K562 (cell line): Measurements from ENCODE around the gene CETN2.

ENCODE experiments used
- ARID2 ChIP-seq: fragments of 450-650 bp; IDR thresholded peaks from 2 replicates; pipeline ENCODE4 v1.6.1; 2017; ENCODE audit warnings: antibody characterized with exemption, mild to moderate bottlenecking
- GABPA ChIP-seq: fragments of 200-800 bp; sonication (Bioruptor generic); conservative IDR thresholded peaks from 2 replicates; pipeline ENCODE4 v1.6.1; 2016; ENCODE audit warnings: low read depth, missing genetic modification characterization, missing compliant biosample characterization
- KLF16 ChIP-seq: IDR thresholded peaks from 2 replicates; pipeline ENCODE4 v1.6.1; 2016; ENCODE audit warnings: antibody characterized with exemption
- POLR2A ChIP-seq: fragments of 450-650 bp; conservative IDR thresholded peaks from 2 replicates; pipeline ENCODE4 v1.6.1; 2016
- ZBED1 ChIP-seq: IDR thresholded peaks from 2 replicates; pipeline ENCODE4 v1.6.1; 2014
- TF ChIP-seq, protein P1 (sequence below), 3 experiments: IDR thresholded peaks in 2 of 3; conservative IDR thresholded peaks in 1 of 3; 2 replicates each; pipeline ENCODE4 v1.5.1; 2011 to 2012; ENCODE audit warnings: low read length in 3 of 3, mild to moderate bottlenecking in 3 of 3, control low read depth in 2 of 3, improper control_type of control experiment in 1 of 3, inconsistent platforms in 1 of 3, low read depth in 1 of 3, mixed read lengths in 1 of 3, moderate library complexity in 1 of 3; ENCODE audit not compliant: insufficient read depth in 2 of 3
- TF ChIP-seq, protein P2 (sequence below): sonication (generic); formaldehyde crosslinking; IDR thresholded peaks from 2 replicates; pipeline ENCODE4 v1.9.0; 2022; ENCODE audit warnings: mild to moderate bottlenecking, missing genetic modification reagents
- TF ChIP-seq, protein P3 (sequence below): sonication (generic); formaldehyde crosslinking; IDR thresholded peaks from 2 replicates; pipeline ENCODE4 v1.9.0; 2022; ENCODE audit warnings: mild to moderate bottlenecking, missing genetic modification reagents

DNA sequence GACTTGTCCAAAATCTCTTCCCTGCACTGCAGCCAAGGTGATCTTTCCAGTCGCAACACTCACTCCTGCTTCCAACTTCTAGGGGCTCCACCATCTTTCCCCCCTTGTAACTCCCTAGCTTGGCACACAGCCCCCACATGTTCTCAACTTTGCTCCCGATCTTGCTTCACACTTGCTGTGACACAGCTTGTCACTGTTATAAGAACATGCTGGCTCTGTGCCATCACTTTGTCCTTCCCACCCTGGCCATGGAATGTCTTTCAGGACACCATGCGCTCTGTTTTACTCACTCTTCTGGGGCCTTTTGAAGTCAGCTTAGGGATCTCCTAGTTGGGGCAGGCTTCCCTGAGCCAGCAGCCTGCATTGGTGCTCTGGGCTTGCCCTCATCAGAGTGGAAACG lies 2.8 kb upstream of the CETN2 start:
- TF ChIP-seq KLF16 (no peak), GABPA (no peak), POLR2A (no peak), ZBED1 (no peak), ARID2 (no peak)
- TF ChIP-seq, protein P1, sequence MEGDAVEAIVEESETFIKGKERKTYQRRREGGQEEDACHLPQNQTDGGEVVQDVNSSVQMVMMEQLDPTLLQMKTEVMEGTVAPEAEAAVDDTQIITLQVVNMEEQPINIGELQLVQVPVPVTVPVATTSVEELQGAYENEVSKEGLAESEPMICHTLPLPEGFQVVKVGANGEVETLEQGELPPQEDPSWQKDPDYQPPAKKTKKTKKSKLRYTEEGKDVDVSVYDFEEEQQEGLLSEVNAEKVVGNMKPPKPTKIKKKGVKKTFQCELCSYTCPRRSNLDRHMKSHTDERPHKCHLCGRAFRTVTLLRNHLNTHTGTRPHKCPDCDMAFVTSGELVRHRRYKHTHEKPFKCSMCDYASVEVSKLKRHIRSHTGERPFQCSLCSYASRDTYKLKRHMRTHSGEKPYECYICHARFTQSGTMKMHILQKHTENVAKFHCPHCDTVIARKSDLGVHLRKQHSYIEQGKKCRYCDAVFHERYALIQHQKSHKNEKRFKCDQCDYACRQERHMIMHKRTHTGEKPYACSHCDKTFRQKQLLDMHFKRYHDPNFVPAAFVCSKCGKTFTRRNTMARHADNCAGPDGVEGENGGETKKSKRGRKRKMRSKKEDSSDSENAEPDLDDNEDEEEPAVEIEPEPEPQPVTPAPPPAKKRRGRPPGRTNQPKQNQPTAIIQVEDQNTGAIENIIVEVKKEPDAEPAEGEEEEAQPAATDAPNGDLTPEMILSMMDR (IDR thresholded peaks at IDR 0.05 in 2 of 3, conservative IDR thresholded peaks at IDR 0.05 in 1 of 3; ENCODE audit: insufficient read depth in 2 of 3, low read depth in 1 of 3, low read length in 3 of 3) = no peak
- TF ChIP-seq, protein P2, sequence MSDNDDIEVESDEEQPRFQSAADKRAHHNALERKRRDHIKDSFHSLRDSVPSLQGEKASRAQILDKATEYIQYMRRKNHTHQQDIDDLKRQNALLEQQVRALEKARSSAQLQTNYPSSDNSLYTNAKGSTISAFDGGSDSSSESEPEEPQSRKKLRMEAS (CRISPR knock-in tag) = no peak
- TF ChIP-seq, protein P3, sequence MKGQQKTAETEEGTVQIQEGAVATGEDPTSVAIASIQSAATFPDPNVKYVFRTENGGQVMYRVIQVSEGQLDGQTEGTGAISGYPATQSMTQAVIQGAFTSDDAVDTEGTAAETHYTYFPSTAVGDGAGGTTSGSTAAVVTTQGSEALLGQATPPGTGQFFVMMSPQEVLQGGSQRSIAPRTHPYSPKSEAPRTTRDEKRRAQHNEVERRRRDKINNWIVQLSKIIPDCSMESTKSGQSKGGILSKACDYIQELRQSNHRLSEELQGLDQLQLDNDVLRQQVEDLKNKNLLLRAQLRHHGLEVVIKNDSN (CRISPR knock-in tag) = no peak
